Measurements from ENCODE around the gene PRRC2A. TPM values are rescaled to one million over a fixed set of nuclear protein-coding genes. Genes with fewer than 3 reads are reported as not detected.
A peak's percentile ranks its signal among the peaks of the same experiment; 100 is the strongest.

The PRRC2A gene
- total RNA-seq, 1 donor from 2014 or later = 281 TPM

- peaks cover 48% of the 10 kb centered on the region for H3K4me1 Mint-ChIP-seq (ENCODE audit: low read depth)
- intact Hi-C loops (cut with micrococcal nuclease) = loop anchor here (1.0 to 5.0 kb wide), 15 partner anchors 7 to 1189 kb away; partner anchors contain the start of genes ABHD16A, C6orf47, DDX39B and HSPA1B
- H3K4me3 Mint-ChIP-seq = peak overlapping the region; percentile 93
- no peaks in the 10 kb centered on the region for H3K27me3 Mint-ChIP-seq (ENCODE audit: insufficient read depth)
- H3K36me3 Mint-ChIP-seq (ENCODE audit: low read depth) = peaks cover 36% of the 10 kb centered on the region
- no peaks in the 10 kb centered on the region for H3K9me3 Mint-ChIP-seq
- DNase-seq (ENCODE audit: low spot score) = peak; percentile 81
- H3K27ac Mint-ChIP-seq = peak overlapping the region; percentile 100
Observed at GRCh38 chr6:31652925-31653724, 32.6 kb downstream of the PRRC2A start.

GRCh38 chr6:31654574-31655348 is 34.2 kb downstream of the PRRC2A start:
- peaks cover 57% of the 10 kb centered on the region for H3K4me1 Mint-ChIP-seq (ENCODE audit: low read depth)
- intact Hi-C loops (cut with micrococcal nuclease) = loop anchor here (5.0 kb wide), 1 partner anchor 1188 kb away; the partner anchor contains the start of gene PSMB8
- peaks cover 31% of the 10 kb centered on the region for H3K36me3 Mint-ChIP-seq (ENCODE audit: low read depth)
- H3K27me3 Mint-ChIP-seq (ENCODE audit: insufficient read depth) = no peaks in the 10 kb centered on the region
- no peak overlapping the region for H3K27ac Mint-ChIP-seq
- DNase-seq (ENCODE audit: low spot score) = no peak
- H3K9me3 Mint-ChIP-seq = no peaks in the 10 kb centered on the region
- H3K4me3 Mint-ChIP-seq = peak overlapping the region; percentile 15

- Mint-ChIP-seq H3K4me3 (no peak within 1 kb of the TSS), H3K27me3 (ENCODE audit: insufficient read depth) (no peaks in the 10 kb centered on the region), H3K4me1 (ENCODE audit: low read depth) (peaks cover 62% of the 10 kb centered on the region), H3K36me3 (ENCODE audit: low read depth) (peaks cover 35% of the 10 kb centered on the region), H3K9me3 (no peaks in the 10 kb centered on the region), H3K27ac (peak within 1 kb of the TSS; percentile 62)
- intact Hi-C loops (cut with micrococcal nuclease) = no loop called here
- DNase-seq (ENCODE audit: low spot score) = no peak
Observed at GRCh38 chr6:31655349-31656237, 35.1 kb downstream of the PRRC2A start, which contains the start of gene APOM. TSS of gene APOM (plus strand) at chr6:31655894. CDS start at chr6:31655967, 73 bp downstream.

GRCh38 chr6:31657406-31658157 is 37.1 kb downstream of the PRRC2A start:
- peak; percentile 29 for DNase-seq (ENCODE audit: low spot score)
- peaks cover 66% of the 10 kb centered on the region for H3K4me1 Mint-ChIP-seq (ENCODE audit: low read depth)
- no peaks in the 10 kb centered on the region for H3K9me3 Mint-ChIP-seq
- H3K36me3 Mint-ChIP-seq (ENCODE audit: low read depth) = peaks cover 38% of the 10 kb centered on the region
- intact Hi-C loops (cut with micrococcal nuclease) = no loop called here
- peak overlapping the region; percentile 91 for H3K4me3 Mint-ChIP-seq
- peak overlapping the region; percentile 24 for H3K27ac Mint-ChIP-seq
- H3K27me3 Mint-ChIP-seq (ENCODE audit: insufficient read depth) = no peaks in the 10 kb centered on the region

GRCh38 chr6:31658158-31658688 is 37.7 kb downstream of the PRRC2A start:
- Mint-ChIP-seq H3K27me3 (ENCODE audit: insufficient read depth) (no peaks in the 10 kb centered on the region), H3K4me3 (peak overlapping the region; percentile 91), H3K36me3 (ENCODE audit: low read depth) (peaks cover 43% of the 10 kb centered on the region), H3K4me1 (ENCODE audit: low read depth) (peaks cover 69% of the 10 kb centered on the region), H3K27ac (peak overlapping the region; percentile 68), H3K9me3 (no peaks in the 10 kb centered on the region)
- intact Hi-C loops (cut with micrococcal nuclease) = no loop called here
- no peak for DNase-seq (ENCODE audit: low spot score)

DNA sequence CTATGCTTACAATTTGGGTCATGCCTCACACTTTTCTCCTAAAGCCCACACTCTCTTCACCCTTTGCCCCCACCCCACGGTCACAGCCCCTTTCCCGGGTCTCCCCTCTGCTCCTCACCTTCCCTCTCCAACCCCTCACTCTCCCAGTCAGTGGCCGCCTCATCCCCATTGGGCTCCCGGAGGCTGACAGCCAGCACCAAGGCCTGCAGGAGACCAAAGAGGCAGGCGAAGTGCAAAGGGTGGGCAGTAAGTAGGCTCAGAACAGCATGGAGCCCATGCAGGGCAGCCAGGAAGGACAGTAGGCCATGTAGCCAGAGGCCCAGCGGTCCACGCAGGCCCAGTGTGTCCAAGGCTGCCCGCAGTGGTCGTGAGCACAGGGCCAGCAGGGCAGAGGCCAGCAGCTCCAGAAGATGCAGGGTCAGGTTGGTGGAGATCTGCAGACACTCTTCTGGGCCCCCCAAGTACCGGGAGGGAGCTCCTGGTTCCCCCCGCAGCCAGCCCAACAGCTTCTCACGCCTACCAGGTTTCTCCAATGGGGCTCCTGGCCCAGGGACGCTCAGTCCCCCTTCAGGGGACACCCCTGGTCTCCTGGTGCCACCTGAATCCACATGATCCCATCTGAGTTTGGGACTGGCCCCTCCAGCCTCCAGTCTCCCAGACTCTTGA is 38.6 kb downstream of the PRRC2A start:
- Mint-ChIP-seq H3K4me1 (ENCODE audit: low read depth) (peaks cover 78% of the 10 kb centered on the region), H3K9me3 (no peaks in the 10 kb centered on the region), H3K36me3 (ENCODE audit: low read depth) (peaks cover 50% of the 10 kb centered on the region), H3K4me3 (peak overlapping the region; percentile 91), H3K27me3 (ENCODE audit: insufficient read depth) (no peaks in the 10 kb centered on the region), H3K27ac (peak overlapping the region; percentile 76)
- no peak for DNase-seq (ENCODE audit: low spot score)
- intact Hi-C loops (cut with micrococcal nuclease) = no loop called here

- H3K36me3 Mint-ChIP-seq (ENCODE audit: low read depth) = peaks cover 55% of the 10 kb centered on the region
Observed at GRCh38 chr6:31659649-31660380, 39.3 kb downstream of the PRRC2A start.

DNA sequence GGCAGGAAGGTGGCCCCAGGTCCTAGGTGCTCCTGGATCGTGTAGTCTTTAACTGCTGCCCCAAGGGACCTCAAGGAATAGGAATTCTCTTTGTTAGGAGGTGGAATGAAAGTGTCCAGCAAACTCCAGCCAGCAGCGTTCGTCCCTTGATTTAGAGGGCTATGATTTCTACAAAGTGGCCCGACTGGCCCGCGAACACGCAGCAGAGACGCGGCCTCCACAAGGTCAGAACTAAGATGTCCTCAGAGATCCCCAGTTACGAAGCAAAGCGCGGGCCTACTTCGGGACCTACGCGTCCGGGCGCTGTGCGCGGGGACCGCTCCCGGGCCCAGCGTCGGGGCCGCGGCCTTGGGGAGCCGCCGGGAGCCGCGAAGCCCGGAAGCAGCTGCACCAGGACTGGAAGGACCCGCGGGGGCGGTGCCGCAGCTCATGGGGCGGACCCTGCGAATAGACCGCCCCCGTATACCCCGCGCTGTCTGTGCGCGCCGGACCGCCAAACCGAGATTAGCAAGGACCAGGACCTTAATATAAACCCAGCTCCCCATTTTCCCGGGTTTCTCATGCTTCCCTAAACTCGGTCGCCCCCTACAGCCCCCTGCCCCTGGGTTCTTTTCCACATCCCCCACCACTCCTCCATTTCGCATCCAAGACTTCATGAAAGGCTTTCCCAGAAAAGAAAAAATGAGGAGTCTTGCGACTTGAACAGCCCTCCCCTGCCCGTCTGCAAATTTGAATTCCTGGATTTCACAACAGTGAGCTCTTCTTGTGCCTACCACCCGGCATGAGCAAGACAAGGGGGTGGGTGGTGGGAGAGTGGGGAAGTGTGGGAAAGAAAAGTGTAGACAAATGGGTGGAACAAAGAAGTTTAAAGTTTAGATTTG is 40.1 kb downstream of the PRRC2A start, which contains the start of gene C6orf47:
Gene C6orf47 (minus strand): TSS at position 398 of the 881 bp plus-strand sequence. CDS start 831 bp downstream, outside the sequence.
- no peaks in the 10 kb centered on the region for H3K9me3 Mint-ChIP-seq
- peak; percentile 69 for DNase-seq (ENCODE audit: low spot score)
- peak within 1 kb of the TSS; percentile 91 for H3K4me3 Mint-ChIP-seq
- peaks cover 79% of the 10 kb centered on the region for H3K4me1 Mint-ChIP-seq (ENCODE audit: low read depth)
- peaks cover 53% of the 10 kb centered on the region for H3K36me3 Mint-ChIP-seq (ENCODE audit: low read depth)
- peak within 1 kb of the TSS; percentile 80 for H3K27ac Mint-ChIP-seq
- intact Hi-C loops (cut with micrococcal nuclease) = loop anchor here (1.0 to 10.0 kb wide), 3 partner anchors 8 to 1544 kb away; partner anchors contain the start of genes BAG6, HSD17B8, RING1 and RXRB
- H3K27me3 Mint-ChIP-seq (ENCODE audit: insufficient read depth) = no peaks in the 10 kb centered on the region

More at GRCh38 chr6:31659649-31660380, 39.3 kb downstream of the PRRC2A start:
- peak; percentile 36 for DNase-seq (ENCODE audit: low spot score)
- Mint-ChIP-seq H3K27me3 (ENCODE audit: insufficient read depth) (no peaks in the 10 kb centered on the region), H3K4me1 (ENCODE audit: low read depth) (peaks cover 85% of the 10 kb centered on the region), H3K4me3 (peak overlapping the region; percentile 91), H3K9me3 (no peaks in the 10 kb centered on the region), H3K27ac (peak overlapping the region; percentile 76)
- intact Hi-C loops (cut with micrococcal nuclease) = loop anchor here (1.0 to 10.0 kb wide), 3 partner anchors 8 to 1545 kb away; partner anchors contain the start of genes BAG6, HSD17B8, RING1 and RXRB

GRCh38 chr6:31661262-31662123 is 41.0 kb downstream of the PRRC2A start:
- peaks cover 79% of the 10 kb centered on the region for H3K4me1 Mint-ChIP-seq (ENCODE audit: low read depth)
- H3K36me3 Mint-ChIP-seq (ENCODE audit: low read depth) = peaks cover 51% of the 10 kb centered on the region

More at GRCh38 chr6:31661262-31662123, 41.0 kb downstream of the PRRC2A start:
- no peaks in the 10 kb centered on the region for H3K9me3 Mint-ChIP-seq
- H3K4me3 Mint-ChIP-seq = peak overlapping the region; percentile 91
- peak overlapping the region; percentile 80 for H3K27ac Mint-ChIP-seq
- H3K27me3 Mint-ChIP-seq (ENCODE audit: insufficient read depth) = no peaks in the 10 kb centered on the region
- intact Hi-C loops (cut with micrococcal nuclease) = loop anchor here (10.0 kb wide), 2 partner anchors 1313 to 1543 kb away; partner anchors contain the start of genes HSD17B8, RING1, RXRB and SLC39A7
- no peak for DNase-seq (ENCODE audit: low spot score)

Measured in activated T-helper 1 cell treated with anti-CD3 and anti-CD28 coated beads, Interleukin-12 subunit alpha, Interleukin-12 subunit beta, Interleukin-2, Interleukin-4 antibody, amounts not matched to agents 30 ng/mL and 10 ng/mL and 1 ng/mL, durations not matched to agents 14 hours and 24 hours and 36 hours (primary cell).